Stimulated activated CD4-positive, alpha-beta T cell treated with anti-CD3 and anti-CD28 coated beads, Interleukin-4, amount 100 ng/mL, for 1 hour (primary cell): ENCODE results near the gene PCP4L1.
A peak's percentile ranks its signal among the peaks of the same experiment; 100 is the strongest.
"Not testable (repeated sequence)": the region's sequence is repeated elsewhere in the genome, so short reads cannot be mapped to it uniquely, and the experiment has no call there.

Experiments
- DNase-seq: peaks from one replicate; pipeline ENCODE4 v3.0.0-alpha.2; 2020

The PCP4L1 gene

DNA sequence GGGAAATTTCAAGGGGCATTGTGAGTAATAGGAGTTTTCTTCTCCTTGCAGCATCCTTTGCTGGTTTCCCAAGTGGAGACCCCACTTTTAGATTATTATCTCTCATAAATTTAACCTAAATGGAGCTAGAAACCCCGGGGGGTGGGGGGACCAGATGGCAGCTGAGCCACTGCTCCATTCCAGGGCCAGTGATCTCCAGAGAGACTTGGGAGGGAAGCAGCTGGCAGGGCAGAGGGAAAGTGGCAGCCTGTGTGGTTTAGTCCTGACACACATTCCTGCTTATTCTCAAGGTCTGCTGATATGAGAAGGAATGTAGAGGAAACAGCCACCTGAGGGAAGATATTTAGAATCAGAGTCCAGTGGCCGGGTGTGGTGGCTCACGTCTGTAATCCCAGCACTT lies 16.3 kb downstream of the PCP4L1 start:
- DNase-seq: no peak

DNA sequence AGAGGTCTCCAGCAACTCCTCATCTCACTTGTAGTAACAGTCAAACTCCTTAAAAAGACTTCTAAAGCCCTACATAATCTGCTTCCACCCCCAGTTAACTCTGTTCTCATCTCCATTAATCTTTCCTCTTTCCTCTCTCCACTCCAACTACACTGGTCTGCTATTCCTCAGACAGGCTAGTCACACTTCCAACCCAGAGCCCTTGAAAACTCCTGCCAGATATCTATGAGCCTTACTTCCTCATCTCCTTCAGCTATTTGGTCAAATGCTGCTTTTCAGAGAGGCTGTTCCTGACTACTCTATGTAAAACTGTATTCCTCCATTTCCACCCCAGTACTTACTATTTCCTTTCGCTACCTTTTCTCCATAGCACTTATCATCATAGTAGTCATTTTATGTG lies 24.4 kb downstream of the PCP4L1 start:
- no peak for DNase-seq

DNA sequence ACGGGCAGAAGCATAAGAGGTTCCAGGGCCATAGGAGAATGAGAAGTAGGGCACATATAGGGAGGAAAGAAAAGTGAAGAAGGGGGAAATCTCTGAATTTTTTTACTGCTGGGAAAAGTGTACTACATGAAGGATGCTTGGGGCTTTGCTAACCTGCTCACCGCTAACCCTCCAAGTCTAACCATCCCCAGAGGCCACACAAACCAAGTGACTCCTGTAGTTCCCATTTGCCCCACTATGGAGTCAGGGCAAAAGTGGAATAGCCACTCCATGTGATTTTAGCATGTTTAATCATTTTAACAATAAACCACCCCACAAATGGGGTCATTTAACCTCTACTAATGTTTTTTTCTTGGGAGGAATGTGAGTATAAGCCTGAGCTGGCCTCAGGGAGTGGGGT lies 26.6 kb downstream of the PCP4L1 start:
- no peak for DNase-seq

GRCh38 chr1:161285521-161285920 lies 27.0 kb downstream of the PCP4L1 start:
- DNase-seq: no peak

GRCh38 chr1:161287482-161288054 lies 29.0 kb downstream of the PCP4L1 start:
- no peak for DNase-seq

GRCh38 chr1:161290779-161291178 lies 32.2 kb downstream of the PCP4L1 start:
- DNase-seq: no peak

DNA sequence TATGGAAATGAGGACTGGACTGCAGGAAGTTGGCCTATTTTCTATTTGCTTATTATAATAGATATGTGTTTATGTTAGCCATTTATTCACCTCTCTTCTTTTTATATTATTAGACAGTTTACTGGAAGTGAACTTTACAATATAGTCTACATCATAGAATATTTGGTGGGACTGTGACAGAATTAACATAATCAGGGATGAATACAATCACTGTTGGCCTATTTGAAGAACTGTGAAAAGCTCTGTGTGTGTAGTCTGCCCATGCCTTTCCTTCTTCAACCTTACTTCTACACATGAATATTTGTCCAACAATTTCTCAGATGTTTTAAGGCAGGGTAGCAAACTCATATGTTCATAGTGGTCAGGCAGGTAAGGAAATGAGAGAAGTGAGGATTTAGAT lies 38.9 kb downstream of the PCP4L1 start:
- no peak for DNase-seq

GRCh38 chr1:161298116-161298515 lies 39.6 kb downstream of the PCP4L1 start:
- DNase-seq: no peak

DNA sequence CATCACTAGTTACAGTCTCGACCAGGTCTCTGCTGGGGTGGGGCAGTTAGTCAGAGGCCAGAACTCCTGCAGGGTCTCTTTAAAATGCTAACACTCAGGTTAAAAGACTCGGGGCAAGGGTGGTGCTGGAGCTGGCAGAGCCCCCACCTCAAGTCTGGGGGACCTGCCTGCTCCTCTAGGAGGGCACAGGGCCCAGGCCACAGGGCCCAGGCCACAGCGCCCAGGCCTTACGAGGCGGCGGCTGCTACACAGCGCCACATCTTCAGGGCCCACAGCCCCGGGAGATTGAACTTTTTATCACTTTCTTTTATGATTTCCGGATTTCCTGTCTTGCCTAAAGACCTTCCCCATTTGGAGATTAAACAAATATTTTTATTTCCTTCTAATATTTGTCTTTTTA lies 40.8 kb downstream of the PCP4L1 start:
- no peak for DNase-seq

DNA sequence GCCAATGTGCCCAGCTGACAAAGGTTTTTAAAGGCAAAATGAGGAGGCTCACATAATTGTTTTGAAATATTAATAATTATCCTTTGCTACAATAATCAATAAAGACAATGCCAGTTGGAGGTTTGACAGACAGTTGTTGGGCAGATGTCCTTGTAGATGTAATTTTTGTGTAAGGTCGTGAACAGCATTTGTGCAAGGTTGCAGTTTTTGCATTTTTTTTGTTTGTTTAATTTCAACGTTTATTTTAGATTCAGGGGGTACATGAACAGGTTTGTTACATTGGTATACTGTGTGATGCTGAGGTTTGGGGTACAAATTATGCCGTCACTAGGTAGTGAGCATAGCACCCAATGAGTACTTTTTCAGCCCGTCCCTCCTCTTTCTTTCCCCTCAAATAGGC lies 41.9 kb downstream of the PCP4L1 start:
- DNase-seq: no peak

DNA sequence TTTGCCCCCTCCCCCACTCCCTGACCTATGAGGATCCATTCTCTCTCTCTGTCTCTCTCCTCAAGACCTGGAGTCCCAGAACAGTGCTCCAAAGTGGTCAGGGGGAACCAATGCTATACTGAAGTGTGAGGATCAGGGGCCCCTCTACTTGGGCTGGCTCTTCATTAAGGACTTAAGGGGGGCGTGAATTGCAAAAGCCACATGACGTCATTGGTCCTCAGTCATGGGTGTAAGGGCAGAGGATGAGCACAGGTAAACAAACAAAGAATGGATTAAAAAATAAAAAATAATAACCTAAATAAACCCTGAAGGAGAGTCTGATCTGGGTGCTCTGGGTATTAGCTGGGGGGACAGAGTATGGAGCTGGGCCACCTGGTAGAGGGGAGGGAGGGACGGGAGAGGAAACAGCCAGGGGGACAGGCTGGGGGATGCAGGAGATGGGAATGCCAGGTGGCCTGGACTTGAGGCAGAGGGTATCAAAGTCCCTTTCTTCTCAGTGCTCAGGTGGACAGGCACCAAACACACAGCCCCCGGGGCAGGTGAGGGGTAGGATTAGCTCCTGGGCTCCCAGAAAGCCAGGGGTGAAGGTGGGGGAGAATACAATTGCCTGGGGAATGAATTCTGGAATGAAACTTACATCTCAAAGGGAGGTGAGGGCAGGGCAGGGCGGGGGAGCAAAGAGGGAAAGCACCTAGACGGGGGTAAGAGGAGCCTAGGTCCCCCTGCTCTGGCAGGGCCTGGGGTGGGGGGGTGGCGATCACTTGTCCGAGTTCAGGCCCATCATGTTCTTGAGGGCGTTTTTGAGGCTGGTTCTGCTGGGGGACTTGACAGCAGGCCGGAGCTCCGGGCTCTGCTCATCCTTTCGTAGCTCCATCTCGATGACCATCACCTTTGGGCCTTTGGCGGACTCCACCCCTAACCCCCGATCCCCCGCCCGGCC lies 46.7 kb downstream of the PCP4L1 start:
- peak; percentile 16 for DNase-seq

- DNase-seq: peak; percentile 82
Observed at GRCh38 chr1:161305867-161306519, 47.4 kb downstream of the PCP4L1 start.

DNA sequence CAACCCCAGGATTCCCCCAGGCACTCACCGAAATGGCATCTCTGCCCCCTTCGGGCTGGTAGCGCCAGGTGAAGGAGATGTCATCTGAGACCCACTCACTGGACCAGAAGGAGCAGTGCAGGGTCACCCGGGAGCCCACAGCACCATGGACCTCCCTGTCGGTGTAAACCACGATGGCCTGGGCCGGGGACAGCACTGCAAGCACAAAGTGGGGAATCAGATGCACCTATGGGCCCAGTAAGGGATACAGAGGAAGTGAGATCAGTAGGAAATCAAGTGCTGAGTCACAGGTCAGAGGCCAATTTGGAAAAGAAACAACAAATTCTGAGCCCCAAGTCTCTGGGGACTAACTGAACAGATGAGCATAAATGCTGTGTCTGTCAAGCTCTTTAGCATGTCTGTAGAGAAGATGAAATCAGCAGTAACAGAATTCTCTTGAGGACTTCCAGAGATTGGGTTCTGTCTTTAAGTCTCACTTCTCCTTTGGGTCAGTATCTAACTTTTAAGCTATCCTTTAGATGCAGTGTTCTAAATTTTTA lies 48.8 kb downstream of the PCP4L1 start:
- DNase-seq: no peak

DNA sequence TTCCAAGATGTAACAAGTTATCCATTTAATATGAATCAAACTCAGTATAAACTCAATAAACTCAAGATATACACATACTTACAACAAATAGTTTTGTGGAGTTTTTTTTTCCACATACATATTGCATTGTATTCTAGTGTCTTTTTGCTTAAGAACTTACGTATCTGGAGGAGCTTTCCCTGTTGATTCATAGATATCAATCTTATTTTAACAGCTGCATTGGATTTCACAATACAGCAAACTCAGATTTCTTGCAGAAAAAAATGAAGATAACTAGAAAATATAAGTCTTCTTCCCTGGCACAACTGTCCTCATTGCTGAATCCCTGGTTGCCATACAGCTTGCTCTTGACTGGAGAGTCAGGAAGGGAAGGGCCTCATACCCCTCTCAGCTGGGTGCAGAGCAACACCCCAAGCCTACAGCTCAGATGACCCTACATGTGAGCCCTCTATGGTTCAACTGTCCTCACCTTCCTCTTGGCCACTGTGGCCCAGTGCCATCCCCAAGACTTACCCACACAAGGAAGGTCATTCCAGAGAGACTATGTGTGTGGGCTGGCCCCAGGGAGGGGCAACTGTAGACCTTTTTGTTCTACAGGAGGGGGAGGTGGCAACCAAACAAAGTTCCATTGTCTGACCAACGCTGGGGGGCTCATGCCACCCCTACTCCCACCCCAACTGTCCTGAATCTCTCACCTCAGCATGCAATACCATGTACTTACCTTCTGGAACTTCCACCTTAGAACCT lies 49.5 kb downstream of the PCP4L1 start:
- DNase-seq: no peak

DNA sequence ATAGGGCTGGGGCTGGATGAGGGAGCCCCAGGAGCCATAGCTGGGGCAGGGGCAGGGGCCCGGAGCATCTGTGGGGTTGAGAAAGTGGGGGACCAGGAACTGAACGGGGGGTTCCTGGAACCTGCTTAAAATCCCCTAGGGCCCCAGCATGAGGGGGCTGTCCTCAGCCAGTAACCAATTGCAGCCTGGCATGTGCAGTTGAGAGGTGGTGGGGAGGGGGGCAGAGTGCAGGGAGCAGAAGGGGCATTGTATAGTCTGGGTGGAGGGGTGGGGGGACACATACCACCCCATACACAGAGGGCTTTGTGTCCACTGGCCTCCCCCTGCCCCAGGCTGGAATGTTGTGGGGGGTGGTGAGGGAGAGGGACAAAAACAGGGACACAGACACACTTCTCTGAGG lies 51.3 kb downstream of the PCP4L1 start, which contains the start of gene MPZ:
MPZ (minus strand) TSS at position 101 of the 400 bp plus-strand sequence; CDS start at position 38, 63 bp downstream.
- no peak for DNase-seq

DNA sequence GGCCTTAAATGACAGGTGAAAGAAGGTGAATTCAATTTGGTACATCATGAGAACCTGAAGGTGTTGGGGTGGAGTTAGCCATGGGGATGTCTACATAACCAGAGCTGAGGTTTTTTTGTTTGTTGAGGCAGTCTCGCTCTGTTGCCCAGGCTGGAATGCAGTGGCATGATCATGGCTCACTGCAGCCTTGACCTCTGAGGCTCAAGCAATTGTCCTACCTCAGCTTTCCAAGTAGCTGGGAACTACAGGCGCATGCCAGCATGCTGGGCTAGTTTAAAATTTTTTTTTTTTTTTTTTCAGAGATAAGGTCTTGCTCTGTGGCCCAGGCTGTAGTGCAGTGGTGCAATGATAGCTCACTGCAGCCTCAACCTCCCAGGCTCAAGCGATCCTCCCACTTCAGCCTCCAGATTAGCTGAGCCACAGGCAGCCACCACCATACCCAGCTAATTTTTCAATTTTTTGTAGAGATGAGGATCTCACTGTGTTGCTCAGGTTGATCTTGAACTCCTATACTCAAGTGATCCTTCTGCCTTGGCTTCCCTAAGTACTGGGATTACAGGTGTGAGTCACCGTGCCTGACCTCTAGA lies 53.1 kb downstream of the PCP4L1 start:
- no peak for DNase-seq

- DNase-seq: no peak
Observed at GRCh38 chr1:161313554-161314200, 55.1 kb downstream of the PCP4L1 start.

GRCh38 chr1:161314201-161314981 lies 55.8 kb downstream of the PCP4L1 start, which contains the start of gene SDHC:
Gene SDHC, plus strand, starts transcription at chr1:161314381. Its CDS starts 25 bp downstream, at chr1:161314406.
- peak; percentile 86 for DNase-seq

DNA sequence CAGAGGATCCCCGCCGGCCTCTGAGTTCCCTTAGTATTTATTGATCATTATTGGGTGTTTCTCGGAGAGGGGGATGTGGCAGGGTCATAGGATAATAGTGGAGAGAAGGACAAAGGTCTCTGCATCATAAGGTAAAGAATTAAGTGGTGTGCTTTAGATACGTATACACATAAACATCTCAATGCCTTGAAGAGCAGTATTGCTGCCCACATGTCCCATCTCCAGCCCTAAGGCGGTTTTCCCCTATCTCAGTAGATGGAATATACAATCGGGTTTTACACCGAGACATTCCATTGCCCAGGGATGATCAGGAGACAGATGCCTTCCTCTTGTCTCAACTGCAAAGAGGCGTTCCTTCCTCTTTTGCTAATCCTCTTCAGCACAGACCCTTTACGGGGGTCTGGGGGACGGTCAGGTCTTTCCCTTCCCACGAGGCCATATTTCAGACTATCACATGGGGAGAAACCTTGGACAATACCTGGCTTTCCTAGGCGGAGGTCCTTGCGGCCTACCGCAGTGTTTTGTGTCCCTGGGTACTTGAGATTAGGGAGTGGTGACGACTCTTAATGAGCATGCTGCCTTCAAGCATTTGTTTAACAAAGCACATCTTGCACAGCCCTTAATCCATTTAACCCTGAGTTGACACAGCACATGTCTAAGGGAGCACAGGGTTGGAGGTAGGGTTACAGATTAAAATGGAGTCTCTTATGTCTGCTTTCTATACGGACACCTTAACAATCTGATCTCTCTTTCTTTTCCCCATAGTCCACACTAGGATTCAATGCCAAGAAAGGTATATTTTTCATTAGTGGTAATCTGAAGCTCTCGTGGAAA lies 57.5 kb downstream of the PCP4L1 start:
- DNase-seq: not testable (repeated sequence)

DNA sequence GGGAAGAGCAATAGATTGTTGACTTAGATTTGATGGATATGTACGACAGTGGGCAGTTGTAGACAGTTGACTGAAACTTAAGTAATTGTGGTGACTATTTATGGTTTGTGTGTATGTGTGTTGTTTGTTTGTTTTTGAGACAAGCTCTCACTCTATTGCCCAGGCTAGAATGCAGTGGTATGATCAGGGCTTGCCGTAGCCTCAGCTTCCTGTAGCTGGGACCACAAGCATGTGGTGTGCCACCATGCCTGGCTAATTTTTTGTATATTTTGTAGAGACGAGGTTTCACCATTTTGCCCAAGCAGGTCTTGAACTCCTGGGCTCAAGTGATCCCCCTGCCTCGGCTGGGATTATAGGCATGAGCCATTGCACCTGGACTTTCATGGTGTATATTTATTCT lies 65.5 kb downstream of the PCP4L1 start:
- no peak for DNase-seq
